COLO668 (cell line): Measurements from ENCODE around the gene PAPPA2.
"Not testable (repeated sequence)": the region's sequence is repeated elsewhere in the genome, so short reads cannot be mapped to it uniquely, and the experiment has no call there.

Experiments used
- DNase-seq: peaks from one replicate; lab custom pipeline; 2025; ENCODE audit not compliant: unreplicated experiment; lab: John Stamatoyannopoulos, UW

PAPPA2 gene

DNA sequence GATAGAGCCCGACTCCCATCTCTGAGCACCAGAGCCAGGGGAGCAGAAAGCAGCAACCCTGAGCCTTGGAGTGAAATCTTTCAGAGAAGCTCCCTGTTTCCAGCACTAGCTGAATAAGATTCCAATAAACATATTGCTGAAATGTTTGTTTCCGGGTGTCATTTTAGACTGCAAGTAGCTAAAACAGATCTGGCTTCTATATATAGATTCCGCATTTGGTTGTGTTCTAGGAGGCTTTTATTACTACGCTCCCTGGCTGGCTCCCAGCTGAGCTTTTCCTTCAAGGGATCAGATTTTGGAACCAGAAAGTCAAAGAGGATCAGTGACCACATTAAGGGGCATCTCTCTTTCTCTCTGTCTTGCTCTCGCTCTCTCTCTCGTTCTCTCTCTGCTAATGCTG is 88.2 kb downstream of the PAPPA2 start:
- no peak for DNase-seq

DNA sequence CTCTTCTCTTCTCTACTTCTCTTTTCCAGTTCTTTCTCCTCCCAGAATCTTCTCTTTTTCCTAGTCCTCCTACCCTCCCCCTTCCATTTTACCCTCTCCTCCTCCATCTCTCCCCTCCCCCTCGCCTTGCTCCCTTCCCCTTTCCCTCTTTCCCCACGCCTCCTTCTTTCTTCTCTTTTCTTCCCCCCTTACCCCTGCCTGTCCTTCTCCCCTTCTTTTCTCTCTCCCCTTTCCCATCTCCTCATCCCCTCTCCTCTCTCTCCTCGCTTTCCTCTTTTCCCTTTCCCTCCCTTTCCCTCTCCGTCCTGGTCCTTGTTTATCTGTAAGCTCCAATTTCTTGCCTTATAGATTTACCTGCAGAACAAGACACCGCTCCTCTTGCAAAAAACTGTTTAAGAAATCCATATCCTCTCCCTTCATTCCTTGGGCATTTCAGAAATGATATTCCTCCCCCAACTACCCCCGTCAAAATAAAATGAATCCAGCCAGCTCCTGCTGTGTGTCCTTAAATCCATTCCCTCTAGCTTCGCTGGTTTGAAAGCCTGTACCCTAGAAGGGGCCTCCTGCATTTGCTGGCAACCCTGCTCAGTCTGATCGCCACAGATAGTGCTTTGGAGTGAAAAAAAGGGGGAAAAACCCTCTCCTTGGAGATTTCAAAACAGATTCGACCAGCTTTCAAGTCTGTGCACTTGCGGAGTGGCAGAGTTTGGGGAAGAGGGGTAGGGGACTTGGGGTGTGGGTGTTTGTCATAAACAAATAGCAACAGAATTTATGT is 89.4 kb downstream of the PAPPA2 start:
- no peak for DNase-seq

DNA sequence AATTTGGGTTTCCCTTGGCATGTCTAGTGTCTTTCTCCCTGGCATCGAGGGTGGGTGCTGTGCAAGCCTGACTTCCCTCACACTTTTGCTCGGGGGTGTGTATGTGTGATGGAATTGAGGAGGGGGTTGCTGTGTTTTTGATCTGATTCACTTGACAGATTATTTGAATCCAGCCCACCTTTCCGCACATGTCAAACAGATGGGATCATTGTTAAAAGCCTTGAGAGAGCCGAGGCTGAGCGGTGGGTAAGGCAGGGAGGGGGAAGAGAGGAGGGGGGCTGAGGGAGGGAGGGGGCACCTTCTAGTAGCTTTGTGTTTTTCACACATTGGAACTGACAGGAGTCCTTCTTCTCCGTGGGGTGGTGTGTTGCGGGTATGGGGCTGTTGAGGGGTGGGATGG is 90.0 kb downstream of the PAPPA2 start:
- no peak for DNase-seq

DNA sequence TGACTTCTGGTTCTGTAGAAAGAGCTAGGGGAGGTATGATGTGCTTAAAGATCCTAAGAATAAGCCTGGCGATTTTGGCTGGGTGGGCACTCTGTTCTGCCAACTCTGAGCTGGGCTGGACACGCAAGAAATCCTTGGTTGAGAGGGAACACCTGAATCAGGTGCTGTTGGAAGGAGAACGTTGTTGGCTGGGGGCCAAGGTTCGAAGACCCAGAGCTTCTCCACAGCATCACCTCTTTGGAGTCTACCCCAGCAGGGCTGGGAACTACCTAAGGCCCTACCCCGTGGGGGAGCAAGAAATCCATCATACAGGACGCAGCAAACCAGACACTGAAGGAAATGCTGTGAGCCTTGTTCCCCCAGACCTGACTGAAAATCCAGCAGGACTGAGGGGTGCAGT is 93.3 kb downstream of the PAPPA2 start:
- DNase-seq: no peak

DNA sequence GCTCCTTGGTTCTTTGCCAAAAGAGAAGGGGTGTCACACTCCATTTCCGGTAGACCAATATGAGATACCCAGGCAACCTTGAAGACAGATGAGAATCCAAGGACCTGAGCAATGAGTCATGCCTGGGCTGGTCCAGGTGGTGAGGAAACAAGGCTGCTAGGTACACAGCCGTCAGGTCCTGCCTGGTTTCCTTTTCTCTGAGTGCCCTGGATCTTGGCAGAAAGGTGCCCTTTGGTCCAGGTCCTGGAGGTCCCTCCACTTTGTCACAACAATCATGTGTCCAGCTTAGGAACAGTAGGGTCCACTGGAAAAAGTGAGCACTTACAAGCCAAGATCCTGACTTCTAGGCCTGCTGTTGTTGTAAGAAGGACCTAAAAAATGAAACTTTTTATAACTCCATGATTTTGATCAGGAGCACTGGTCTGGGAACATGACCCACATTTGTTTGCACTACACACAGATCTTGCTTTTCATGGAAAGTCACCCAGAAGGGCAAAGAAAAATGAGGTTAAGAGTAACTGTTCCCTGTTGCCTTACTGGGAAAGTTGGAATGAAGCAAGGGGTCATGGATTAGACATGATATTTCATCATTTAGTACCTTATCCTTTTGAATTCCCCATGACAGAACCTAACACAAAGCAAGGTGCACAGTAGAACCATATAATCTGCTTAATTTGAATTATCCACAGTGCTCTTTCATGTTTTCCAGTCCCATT is 94.7 kb downstream of the PAPPA2 start:
- DNase-seq: no peak

DNA sequence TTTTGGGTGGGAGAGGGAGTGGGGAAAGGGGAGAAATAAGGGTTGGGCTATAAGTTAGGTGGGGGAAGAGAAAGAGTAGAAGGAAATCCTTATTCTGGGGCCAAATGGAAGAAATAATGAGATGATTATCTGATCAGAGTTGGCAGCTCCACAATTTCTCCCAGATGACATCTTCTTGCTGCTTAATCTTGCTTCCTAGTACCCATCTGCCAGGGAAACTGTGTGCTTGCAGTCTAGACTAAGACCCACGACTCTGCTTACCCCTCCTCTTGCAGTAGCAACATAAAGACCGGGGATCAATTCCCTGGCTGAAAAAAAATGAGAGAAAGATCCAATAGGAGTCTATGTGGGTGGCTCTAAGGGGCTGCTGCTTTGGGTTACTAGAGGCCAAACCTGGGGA is 95.6 kb downstream of the PAPPA2 start:
- no peak for DNase-seq

DNA sequence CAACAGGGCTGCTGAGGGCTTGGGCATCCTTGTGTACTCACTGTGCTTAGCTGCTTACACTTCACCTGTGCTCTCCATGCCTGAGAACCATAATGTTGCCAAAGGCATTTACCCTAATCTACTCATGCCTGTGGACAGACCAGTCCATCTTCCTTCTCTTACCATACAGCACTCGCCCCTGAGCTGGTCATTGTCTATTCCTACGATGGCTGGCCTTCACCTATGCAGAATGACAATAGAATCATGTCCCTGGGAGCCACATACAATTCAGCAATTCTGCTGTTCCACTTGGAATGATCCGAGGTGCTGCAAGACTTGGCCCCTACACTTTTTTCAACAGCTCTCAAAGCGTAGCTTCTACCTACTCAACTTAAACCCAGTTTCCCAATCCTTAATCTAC is 96.5 kb downstream of the PAPPA2 start:
- DNase-seq: no peak

DNA sequence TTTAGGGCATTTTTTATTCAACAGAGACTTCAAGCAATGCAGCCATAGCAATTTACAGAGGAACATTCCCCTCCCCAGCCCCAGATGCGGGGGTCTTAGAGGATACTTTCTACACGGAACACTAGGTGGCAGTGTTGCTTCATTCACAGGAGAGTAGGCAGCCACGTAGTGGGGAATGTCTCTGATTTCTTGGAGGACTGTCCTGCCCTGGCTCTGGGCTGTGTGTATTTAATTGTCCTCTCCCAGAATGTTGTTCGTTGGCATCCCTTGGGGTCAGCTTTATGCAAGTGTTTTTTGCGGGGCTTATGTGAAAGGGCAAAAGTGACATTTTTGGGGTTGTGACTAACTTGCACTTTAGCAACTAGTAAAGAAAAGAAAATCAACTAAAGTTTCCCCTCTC is 96.9 kb downstream of the PAPPA2 start:
- peak; percentile 63 for DNase-seq

DNA sequence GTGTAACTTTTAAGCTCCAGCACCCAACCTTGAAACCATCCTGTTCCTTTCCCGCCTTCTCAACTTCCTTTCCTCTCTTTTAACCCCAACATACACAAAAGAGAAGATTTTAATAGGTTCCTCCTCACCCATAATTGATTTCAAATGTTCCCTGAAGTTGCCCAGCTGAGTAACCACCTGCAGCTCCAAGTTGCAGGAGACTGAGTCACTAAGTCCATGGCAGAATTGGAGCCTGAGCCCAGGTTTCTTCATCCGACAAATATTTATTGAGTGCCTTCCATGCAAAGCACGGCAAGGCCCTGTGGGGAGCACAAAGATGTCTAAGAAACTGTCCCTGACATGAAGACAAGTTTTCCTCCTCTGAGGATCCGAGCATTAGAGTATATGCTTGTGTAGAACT is 97.7 kb downstream of the PAPPA2 start:
- no peak for DNase-seq

DNA sequence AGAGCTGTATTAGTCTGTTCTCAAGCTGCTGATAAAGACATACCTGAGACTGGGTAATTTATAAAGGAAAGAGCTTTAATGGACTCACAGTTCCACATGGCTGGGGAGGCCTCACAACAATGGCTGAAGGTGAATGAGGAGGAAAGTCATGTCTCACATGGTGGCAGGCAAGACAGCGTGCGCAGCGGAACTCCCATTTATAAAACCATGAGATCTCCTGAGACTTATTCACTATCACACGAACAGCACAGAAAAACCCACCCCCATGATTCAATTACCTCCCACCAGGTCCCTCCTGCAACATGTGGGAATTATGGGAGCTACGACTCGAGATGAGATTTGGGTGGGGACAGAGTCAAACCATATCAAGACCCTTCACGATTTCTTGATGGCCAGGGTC is 98.8 kb downstream of the PAPPA2 start:
- DNase-seq: not testable (repeated sequence)

DNA sequence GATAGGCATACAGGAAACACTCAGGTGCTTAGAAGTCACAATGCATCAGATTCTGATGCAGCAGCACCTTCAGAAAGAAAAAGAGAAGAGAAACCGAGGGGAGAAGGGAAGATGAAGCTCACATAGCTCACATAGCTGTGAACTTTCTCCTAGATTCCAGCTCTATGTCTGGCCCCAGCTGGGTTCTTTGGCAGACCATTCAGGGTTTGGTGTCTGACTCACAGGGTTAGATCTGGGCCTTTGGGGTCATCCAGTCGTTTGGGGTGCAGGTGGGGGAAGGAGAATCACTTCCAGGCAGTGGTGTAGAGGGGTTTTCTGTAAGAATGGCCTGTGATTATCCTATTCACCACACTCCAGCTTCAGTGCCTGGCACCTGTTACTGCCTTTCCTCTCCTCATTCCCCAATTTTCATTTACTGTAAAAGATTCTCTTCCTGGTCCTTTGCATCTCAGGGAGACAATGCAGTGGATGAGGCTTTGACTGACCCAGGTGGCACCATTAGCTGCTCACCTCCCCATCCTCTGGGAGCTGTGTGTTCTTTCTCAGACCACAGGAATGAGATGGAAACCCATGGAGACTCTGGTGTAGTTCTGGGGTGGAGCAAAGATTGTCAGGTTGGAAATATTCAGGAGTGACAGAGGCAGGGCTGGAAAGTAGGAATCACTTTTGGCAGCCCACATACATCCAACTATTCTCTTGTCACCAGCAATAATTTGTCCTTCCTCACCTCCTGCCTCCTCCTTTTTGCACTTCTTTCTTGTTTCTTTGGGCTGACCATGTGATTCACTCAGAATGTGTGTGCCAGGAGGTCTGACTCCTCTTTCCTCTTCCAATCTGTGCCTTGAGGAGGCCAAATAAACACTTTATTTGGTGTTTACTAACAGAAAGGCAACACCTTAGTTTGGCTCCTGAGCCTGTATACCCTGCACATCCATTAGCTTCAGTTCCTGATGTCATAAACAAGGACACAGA is 103.3 kb downstream of the PAPPA2 start:
- DNase-seq: no peak

DNA sequence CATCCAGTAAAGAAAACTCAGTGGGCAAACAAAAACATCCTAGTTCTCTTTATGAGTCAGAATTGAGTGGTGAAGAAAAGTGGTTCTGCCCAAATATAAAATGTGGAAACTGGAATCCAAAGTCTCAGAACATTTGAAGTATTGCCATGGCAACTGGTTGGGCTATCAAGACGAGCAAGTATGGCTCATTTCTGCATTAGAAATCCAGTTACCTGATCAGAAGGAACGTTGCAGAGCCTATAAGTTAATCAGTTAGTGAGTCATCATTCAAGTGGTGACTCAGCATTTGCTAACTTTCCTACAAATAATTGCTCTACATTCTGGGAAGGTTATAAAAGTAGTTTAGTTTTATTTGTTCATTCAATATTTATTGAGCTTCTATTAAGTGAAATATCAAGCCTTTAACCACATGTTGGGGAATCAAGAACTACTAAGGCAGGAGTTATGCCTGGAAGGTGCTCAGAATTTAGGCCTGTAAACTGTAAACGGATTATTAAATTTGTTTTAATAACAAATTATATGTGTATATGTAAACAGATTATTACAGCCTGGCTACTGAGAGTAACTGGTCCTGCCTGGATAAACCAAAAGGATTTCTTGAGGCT is 104.3 kb downstream of the PAPPA2 start:
- DNase-seq: no peak

DNA sequence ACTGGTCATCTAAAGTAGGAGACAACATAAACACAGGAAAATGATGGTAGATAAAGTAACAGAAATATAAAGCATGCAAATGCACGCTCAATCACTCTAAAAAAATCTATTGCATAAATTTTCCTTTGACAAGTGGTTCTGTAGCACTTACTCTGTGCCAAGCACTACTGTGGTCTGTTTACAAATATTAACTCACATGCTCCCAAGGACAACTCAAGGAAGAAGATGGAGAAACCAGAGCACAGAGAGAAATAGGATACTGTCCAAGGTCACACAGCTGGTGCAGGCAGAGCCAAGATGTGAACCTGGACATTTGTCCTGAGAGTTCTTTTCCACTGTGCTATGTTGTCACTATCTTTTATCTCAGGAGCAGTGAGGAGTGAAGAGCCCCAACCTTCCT is 105.2 kb downstream of the PAPPA2 start:
- DNase-seq: no peak

DNA sequence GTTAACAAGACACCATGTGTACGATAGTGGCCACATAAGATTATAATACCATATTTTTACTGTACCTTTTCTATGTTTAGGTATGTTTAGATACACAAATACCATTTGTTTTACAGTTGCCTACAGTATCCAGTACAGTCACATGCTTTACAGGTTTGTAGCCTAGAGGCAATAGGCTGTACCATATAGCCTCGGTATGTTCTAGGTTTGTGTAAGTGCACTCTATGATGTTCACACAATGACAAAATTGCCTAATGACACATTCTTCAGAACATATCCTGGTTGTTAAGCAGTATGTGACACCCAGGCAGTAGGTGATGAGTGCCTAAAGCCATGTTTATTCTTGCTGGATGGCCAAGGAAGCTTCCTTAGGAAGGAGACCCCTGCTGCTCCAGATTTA is 111.8 kb downstream of the PAPPA2 start:
- no peak for DNase-seq

DNA sequence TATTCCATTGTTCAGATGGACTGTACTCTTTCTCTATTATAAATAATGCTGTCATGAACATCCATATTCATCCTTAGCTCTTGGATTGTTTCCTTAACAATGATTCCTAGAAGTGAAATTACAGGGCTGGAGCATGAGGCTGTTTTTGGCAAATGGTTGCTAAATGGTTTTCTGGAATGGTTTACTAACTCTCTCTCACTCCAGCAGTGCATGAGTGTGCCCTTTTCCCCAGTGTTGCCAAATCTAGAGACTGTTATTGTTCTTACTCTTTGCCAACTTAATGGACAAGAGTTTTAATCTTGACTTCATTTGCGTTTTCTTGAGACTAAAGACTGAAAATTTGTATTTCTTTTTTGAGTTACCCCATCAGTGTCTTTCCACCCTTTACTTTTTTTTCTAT is 113.0 kb downstream of the PAPPA2 start:
- DNase-seq: no peak

DNA sequence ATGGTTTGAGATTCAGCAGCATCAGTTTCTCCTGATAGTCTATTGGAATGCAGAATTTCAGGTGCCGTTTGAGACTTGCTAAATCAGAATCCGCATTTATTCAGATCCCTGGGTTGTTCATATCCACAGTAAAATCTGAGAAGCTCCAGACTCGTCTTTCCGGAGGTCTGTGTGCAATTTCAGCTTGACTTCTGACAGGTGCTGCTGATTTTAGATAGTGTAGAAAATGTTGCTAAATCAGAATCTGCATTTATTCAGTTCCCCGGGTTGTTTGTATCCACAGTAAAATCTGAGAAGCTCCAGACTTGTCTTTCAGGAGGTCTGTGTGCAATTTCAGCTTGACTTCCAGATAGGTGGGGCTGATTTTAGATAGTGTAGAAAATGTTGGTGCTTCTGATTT is 113.7 kb downstream of the PAPPA2 start:
- no peak for DNase-seq

DNA sequence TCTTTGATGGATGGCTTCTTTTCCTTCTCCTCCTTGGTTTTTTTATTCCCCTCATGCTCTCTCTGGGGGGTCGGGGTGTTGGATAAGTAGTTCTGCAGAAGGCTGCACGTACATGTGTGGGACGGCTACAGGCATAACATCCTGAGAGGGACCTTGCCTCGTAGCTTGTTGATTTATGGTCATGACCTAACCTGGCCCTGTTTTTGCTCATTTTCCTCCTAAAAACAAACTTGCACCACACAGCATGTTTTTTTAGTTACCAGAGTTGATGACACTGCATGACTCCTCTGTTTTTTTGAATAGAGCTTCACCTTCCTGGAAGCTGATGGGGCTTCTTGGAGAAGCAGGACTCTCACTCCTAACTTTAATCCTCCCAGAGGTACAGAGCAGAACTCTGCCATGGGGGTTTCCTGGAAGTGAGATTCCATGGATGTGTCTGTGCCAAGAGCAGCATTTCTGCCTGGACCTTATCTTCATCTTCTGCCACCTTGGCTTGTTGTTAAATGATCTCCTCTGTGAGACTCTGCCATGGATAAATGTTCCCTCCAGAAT is 114.7 kb downstream of the PAPPA2 start:
- no peak for DNase-seq

DNA sequence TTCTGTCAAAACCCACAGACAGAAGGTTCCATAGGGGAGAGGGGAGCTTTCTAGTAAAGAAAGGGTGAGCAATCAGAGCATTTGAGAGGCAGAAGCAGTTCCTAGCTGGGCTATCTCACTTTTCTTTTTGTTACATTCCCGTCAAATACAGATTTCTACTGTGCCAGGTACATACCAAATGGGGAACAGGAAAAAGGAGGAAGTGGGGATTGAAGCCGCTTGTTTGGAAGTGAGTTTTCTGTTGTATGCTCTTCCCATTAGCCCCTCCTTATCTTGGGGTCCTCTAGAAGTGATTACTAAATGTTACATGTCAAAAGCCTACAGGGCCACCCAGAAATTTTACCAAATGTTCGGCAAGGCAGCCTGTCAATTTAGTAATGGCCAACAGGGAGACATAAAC is 116.1 kb downstream of the PAPPA2 start:
- DNase-seq: no peak

DNA sequence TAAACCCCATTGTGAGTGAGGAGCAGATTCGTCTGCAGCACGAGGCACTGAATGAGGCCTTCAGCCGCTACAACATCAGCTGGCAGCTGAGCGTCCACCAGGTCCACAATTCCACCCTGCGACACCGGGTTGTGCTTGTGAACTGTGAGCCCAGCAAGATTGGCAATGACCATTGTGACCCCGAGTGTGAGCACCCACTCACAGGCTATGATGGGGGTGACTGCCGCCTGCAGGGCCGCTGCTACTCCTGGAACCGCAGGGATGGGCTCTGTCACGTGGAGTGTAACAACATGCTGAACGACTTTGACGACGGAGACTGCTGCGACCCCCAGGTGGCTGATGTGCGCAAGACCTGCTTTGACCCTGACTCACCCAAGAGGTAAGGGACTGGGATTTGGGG is 132.2 kb downstream of the PAPPA2 start:
- DNase-seq: no peak

DNA sequence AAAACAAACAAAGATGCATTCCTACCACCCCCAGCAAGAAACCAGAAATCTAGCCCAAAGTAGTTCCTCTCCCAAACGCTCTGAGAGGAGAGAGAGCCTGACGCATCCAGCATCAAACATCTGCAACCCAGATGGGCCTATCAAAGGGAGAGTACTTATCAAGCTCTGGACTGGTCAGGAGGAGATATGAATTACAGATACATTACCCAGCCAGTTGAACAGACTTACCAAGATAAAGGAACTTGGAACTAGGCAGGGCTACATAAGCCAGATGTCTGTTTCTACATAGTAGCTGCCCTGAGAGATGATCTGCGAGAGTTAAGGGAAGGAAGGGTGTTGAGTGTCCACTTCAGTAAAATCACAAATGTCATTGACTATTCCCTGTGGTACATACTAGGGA is 138.4 kb downstream of the PAPPA2 start:
- DNase-seq: no peak
